IMR-90 (cell line): ENCODE data around the gene NCOA3. TPM values are rescaled to one million over a fixed set of nuclear protein-coding genes. Genes with fewer than 3 reads are reported as not detected.

Source experiments
- ATAC-seq: fragments of 200-7000 bp; cut with Tn5 transposase; 2 replicates; pipeline ENCODE4 v1.9.1; 2020; ENCODE audit warnings: low read depth, mild to moderate bottlenecking, moderate library complexity
- BruUV-seq: library from RNA; stranded (reverse); fragments of 400-500 nt; replicated peaks from 2 replicates; lab custom pipeline; 2021; lab: Mats Ljungman, UMichigan
- CTCF ChIA-PET: fragments of 300-600 bp; formaldehyde crosslinking; extraction: SDS; loops from one replicate; lab custom pipeline; 2021; ENCODE audit warnings: antibody characterized with exemption; lab: Yijun Ruan, JAX
- POLR2A ChIA-PET: fragments of 300-600 bp; sonication (Branson Sonifier 250); formaldehyde crosslinking; loops from one replicate; lab custom pipeline; 2022; ENCODE audit warnings: antibody characterized with exemption; ENCODE audit not compliant: unreplicated experiment; lab: Charles Lee
- DNase-seq: peaks from one replicate; pipeline ENCODE4 v3.0.0; 2013
- H2AFZ ChIP-seq: replicated peaks from 2 replicates; pipeline ENCODE3; 2013; ENCODE audit warnings: low read length, mild to moderate bottlenecking; ENCODE audit not compliant: poor library complexity
- H2AK5ac ChIP-seq: 2 replicates; pipeline ENCODE4 v1.6.1; 2013; ENCODE audit warnings: low read depth, low read length, inconsistent platforms
- H2AK9ac ChIP-seq: replicated peaks from 2 replicates; pipeline ENCODE3; 2013; ENCODE audit warnings: mild to moderate bottlenecking, low read depth, low read length, moderate library complexity; ENCODE audit not compliant: poor library complexity
- H2BK120ac ChIP-seq: 2 replicates; pipeline ENCODE4 v1.6.1; 2013; ENCODE audit warnings: low read depth, low read length, inconsistent platforms
- H2BK15ac ChIP-seq: 3 replicates; pipeline ENCODE4 v1.6.1; 2013; ENCODE audit warnings: low read depth, low read length, inconsistent platforms
- H2BK20ac ChIP-seq: 2 replicates; pipeline ENCODE4 v1.6.1; 2013; ENCODE audit warnings: low read depth, mild to moderate bottlenecking, inconsistent platforms, low read length, moderate library complexity
- H2BK5ac ChIP-seq: 2 replicates; pipeline ENCODE4 v1.6.1; 2013; ENCODE audit warnings: mild to moderate bottlenecking, low read depth, low read length, inconsistent platforms; ENCODE audit not compliant: poor library complexity, severe bottlenecking
- H3K14ac ChIP-seq: replicated peaks from 2 replicates; pipeline ENCODE4 v1.6.1; 2013; ENCODE audit warnings: low read depth, low read length, inconsistent platforms
- H3K18ac ChIP-seq: 2 replicates; pipeline ENCODE4 v1.6.1; 2013; ENCODE audit warnings: low read depth, low read length, control low read depth
- H3K23ac ChIP-seq: 2 replicates; pipeline ENCODE4 v1.6.1; 2013; ENCODE audit warnings: low read depth, low read length, inconsistent platforms
- H3K27ac ChIP-seq: 2 replicates; pipeline ENCODE4 v1.5.1; 2013; ENCODE audit warnings: mild to moderate bottlenecking, control low read depth, low read length; ENCODE audit not compliant: insufficient read depth
- H3K27me3 ChIP-seq: 2 replicates; pipeline ENCODE4 v1.6.1; 2013; ENCODE audit warnings: low read length; ENCODE audit not compliant: control insufficient read depth, insufficient read depth
- H3K36me3 ChIP-seq: 2 replicates; pipeline ENCODE4 v1.6.1; 2013; ENCODE audit warnings: low read length, mixed read lengths; ENCODE audit not compliant: control insufficient read depth, insufficient read depth
- H3K4ac ChIP-seq: 2 replicates; pipeline ENCODE4 v1.6.1; 2013; ENCODE audit warnings: low read depth, low read length, inconsistent platforms
- H3K4me1 ChIP-seq: 2 replicates; pipeline ENCODE4 v1.6.1; 2013; ENCODE audit warnings: low read length, mixed read lengths; ENCODE audit not compliant: control insufficient read depth, insufficient read depth
- H3K4me2 ChIP-seq: 2 replicates; pipeline ENCODE4 v1.6.1; 2013; ENCODE audit warnings: low read depth, mild to moderate bottlenecking, control low read depth, low read length, moderate library complexity
- H3K4me3 ChIP-seq: 2 replicates; pipeline ENCODE4 v1.5.1; 2013; ENCODE audit warnings: low read depth, mild to moderate bottlenecking, control low read depth, low read length, moderate library complexity; ENCODE audit not compliant: insufficient read depth
- H3K56ac ChIP-seq: 2 replicates; pipeline ENCODE4 v1.6.1; 2013; ENCODE audit warnings: low read length, inconsistent platforms; ENCODE audit not compliant: insufficient read depth; ENCODE audit errors: extremely low read depth
- H3K79me1 ChIP-seq, 2 experiments: 2 replicates each; pipeline ENCODE4 v1.6.1; 2013; ENCODE audit warnings: low read length in 2 of 2, inconsistent platforms in 1 of 2, low read depth in 1 of 2
- H3K9ac ChIP-seq: 2 replicates; pipeline ENCODE4 v1.6.1; 2013; ENCODE audit warnings: low read depth, low read length, control low read depth
- H3K9me1 ChIP-seq: 2 replicates; pipeline ENCODE4 v1.6.1; 2013; ENCODE audit warnings: low read length, inconsistent platforms; ENCODE audit not compliant: insufficient read depth
- H3K9me3 ChIP-seq: 2 replicates; pipeline ENCODE4 v1.6.1; 2013; ENCODE audit warnings: low read length; ENCODE audit not compliant: control insufficient read depth, insufficient read depth
- H4K20me1 ChIP-seq: 2 replicates; pipeline ENCODE4 v1.6.1; 2013; ENCODE audit warnings: low read length, inconsistent platforms; ENCODE audit not compliant: insufficient read depth
- H4K5ac ChIP-seq: 2 replicates; pipeline ENCODE4 v1.6.1; 2013; ENCODE audit warnings: mild to moderate bottlenecking, low read depth, low read length, control low read depth
- H4K8ac ChIP-seq, 2 experiments: 2 replicates each; pipeline ENCODE4 v1.6.1; 2013; ENCODE audit warnings: low read depth in 2 of 2, low read length in 2 of 2, control low read depth in 1 of 2, inconsistent platforms in 1 of 2
- H4K91ac ChIP-seq: 2 replicates; pipeline ENCODE4 v1.6.1; 2013; ENCODE audit warnings: low read depth, low read length, inconsistent platforms; ENCODE audit not compliant: insufficient read depth
- BHLHE40 ChIP-seq: fragments of 150-350 bp; IDR thresholded peaks from 2 replicates; pipeline ENCODE4 v1.6.1; 2016; ENCODE audit warnings: mild to moderate bottlenecking, low read depth, low read length
- CHD1 ChIP-seq: IDR thresholded peaks from 2 replicates; pipeline ENCODE4 v1.6.1; 2012; ENCODE audit warnings: low read depth, low read length, improper control_type of control experiment
- ELK1 ChIP-seq: fragments of 150-350 bp; IDR thresholded peaks from 2 replicates; pipeline ENCODE4 v1.6.1; 2016; ENCODE audit warnings: low read depth, mild to moderate bottlenecking, low read length, moderate library complexity, borderline replicate concordance
- WGBS, 2 experiments: methylation state at CpG; one replicate each; pipeline versions ENCODE4 v1.1.5 to v1.1.7; 2013; ENCODE audit warnings: missing lambda C conversion rate in 2 of 2; ENCODE audit not compliant: insufficient read length in 1 of 2; ENCODE audit errors: extremely low coverage in 2 of 2; 5-methylcytosine and 5-hydroxymethylcytosine counted together
- dilution Hi-C: fragments of 300-500 bp; cut with HindIII; formaldehyde crosslinking; loops from one replicate; pipeline ENCODE4 v1.14.3; 2018; ENCODE audit warnings: low sequenced_read_pairs; ENCODE audit not compliant: unreplicated experiment
- in situ Hi-C: fragments of 300-500 bp; cut with MboI; formaldehyde crosslinking; loops from 3 replicates; pipeline ENCODE4 v1.14.3; 2019; ENCODE audit warnings: low sequenced_read_pairs, inconsistent platforms, mixed read lengths
- intact Hi-C: fragments of 100-400 bp; cut with micrococcal nuclease; formaldehyde crosslinking; loops from 2 replicates; pipeline ENCODE4 v1.10.0; 2022
- polyA plus RNA-seq, 3 experiments: library from polyadenylated mRNA; depleted of rRNA; stranded (reverse); fragments of >200 nt; gene quantifications; 2 replicates each; pipeline ENCODE4 v1.2.3, GENCODE V29; 2012; ENCODE audit warnings: low replicate concordance in 1 of 3
- total RNA-seq: library from RNA; depleted of rRNA; stranded (reverse); fragments of >200 nt; gene quantifications from 2 replicates; pipeline ENCODE4 v1.2.3, GENCODE V29; 2012

The NCOA3 gene
- total and polyA plus RNA-seq, 2 of the 4 experiments (the other 2 are of a cell fraction): 8.8 to 29.0 TPM

- DNase-seq (no peak), ATAC-seq (no peak)
- Histone ChIP-seq H4K5ac (no peak overlapping the region), H3K4ac (no peak overlapping the region), H3K36me3 (no peaks in the 10 kb centered on the region), H3K56ac (no peak overlapping the region), H3K4me3 (no peak overlapping the region), H3K27ac (no peak overlapping the region), H4K8ac (no peak overlapping the region), H3K79me1 (no peaks in the 10 kb centered on the region), H4K20me1 (no peaks in the 10 kb centered on the region), H3K9me3 (no peaks in the 10 kb centered on the region), H2AK5ac (no peak overlapping the region), H3K4me1 (peaks cover 4% of the 10 kb centered on the region; the same call in 1 of the 2 replicates), H3K18ac (no peak overlapping the region), H3K9me1 (no peaks in the 10 kb centered on the region), H2BK5ac (no peak overlapping the region), H2BK15ac (no peak overlapping the region), H3K14ac (no peak overlapping the region), H3K4me2 (no peak overlapping the region), H4K91ac (no peak overlapping the region), H2AK9ac (no peak overlapping the region), H2BK20ac (no peak overlapping the region), H2AFZ (no peak overlapping the region), H3K23ac (no peak overlapping the region), H2BK120ac (no peak overlapping the region), H3K9ac (no peak overlapping the region), H3K27me3 (no peaks in the 10 kb centered on the region)
- POLR2A ChIA-PET: no interaction called here
- intact Hi-C loops: no loop called here
- TF ChIP-seq BHLHE40 (no peak), ELK1 (no peak), CHD1 (no peak)
- no TSS peak for BruUV-seq
- in situ Hi-C loops: no loop called here
- WGBS, 2 experiments: 100% methylated on average over 3 of the region's 8 CpGs; no CpG with 5 or more reads in 1 of the 2 experiments
- CTCF ChIA-PET: no interaction called here
- dilution Hi-C loops: no loop called here
These were observed 12.2 kb upstream of the NCOA3 start for GRCh38 chr20:47489448-47489872.
